Activated CD8-positive, alpha-beta T cell treated with anti-CD3 and anti-CD28 coated beads for 36 hours (primary cell): ENCODE results near the gene TNIK. TPM values are rescaled to one million over a fixed set of nuclear protein-coding genes. Genes with fewer than 3 reads are reported as not detected.

Experiments used
- ATAC-seq: fragments of 200-7000 bp; cut with Tn5 transposase; one replicate; pipeline ENCODE4 v1.10.0; 2021; ENCODE audit warnings: mild to moderate bottlenecking, moderate library complexity
- CTCF ChIA-PET: fragments of 350-600 bp; sonication (Branson Sonifier 250); formaldehyde crosslinking; loops from one replicate; lab custom pipeline; 2021; ENCODE audit warnings: antibody characterized with exemption; lab: Charles Lee
- POLR2A ChIA-PET: fragments of 350-600 bp; sonication (Branson Sonifier 250); formaldehyde crosslinking; loops from one replicate; lab custom pipeline; 2021; ENCODE audit warnings: antibody characterized with exemption; lab: Charles Lee
- DNase-seq: peaks from one replicate; pipeline ENCODE4 v3.0.0-alpha.2; 2020
- H3K27ac Mint-ChIP-seq: one replicate; pipeline ENCODE4 v1.8.0; 2021; ENCODE audit warnings: mild to moderate bottlenecking, mixed read lengths
- H3K27me3 Mint-ChIP-seq: one replicate; pipeline ENCODE4 v1.8.0; 2021; ENCODE audit warnings: mixed read lengths
- H3K36me3 Mint-ChIP-seq: one replicate; pipeline ENCODE4 v1.8.0; 2021; ENCODE audit warnings: low read depth, mixed read lengths
- H3K4me1 Mint-ChIP-seq: one replicate; pipeline ENCODE4 v1.8.0; 2021; ENCODE audit warnings: low read depth, mixed read lengths
- H3K4me3 Mint-ChIP-seq: one replicate; pipeline ENCODE4 v1.8.0; 2021; ENCODE audit warnings: mild to moderate bottlenecking, moderate library complexity, mixed read lengths
- H3K9me3 Mint-ChIP-seq: one replicate; pipeline ENCODE4 v1.8.0; 2021; ENCODE audit warnings: mixed read lengths
- CTCF ChIP-seq: fragments of 200-600 bp; IDR thresholded peaks from one replicate; pipeline ENCODE4 v1.8.0; 2022; ENCODE audit warnings: antibody characterized with exemption, mild to moderate bottlenecking
- intact Hi-C: fragments of 100-400 bp; cut with micrococcal nuclease; formaldehyde crosslinking; loops from one replicate; pipeline ENCODE4 v1.10.0; 2022
- microRNA-seq: library from miRNA; unstranded; fragments of <30 nt; microRNA quantifications from one replicate; pipeline ENCODE4 v1.2.0, GENCODE V29; 2022; ENCODE audit warnings: borderline microRNAs expressed, borderline replicate concordance
- total RNA-seq, 2 experiments: library from RNA; stranded (reverse); gene quantifications; one replicate each; pipeline ENCODE4 v1.2.3, GENCODE V29; 2021

TNIK gene
- total RNA-seq, 2 experiments from 2014 or later: 25.1 to 28.8 TPM

- no peak for DNase-seq
- no peak for TF ChIP-seq CTCF
- no peaks in the 10 kb centered on the region for H3K36me3 Mint-ChIP-seq
- H3K9me3 Mint-ChIP-seq: no peaks in the 10 kb centered on the region
- no peak for ATAC-seq
- H3K4me3 Mint-ChIP-seq: no peak overlapping the region
- POLR2A ChIA-PET: no interaction called here
- CTCF ChIA-PET: interaction anchor here (1.9 to 2.0 kb wide), 2 partner anchors 10 to 50 kb away, joined by 4 to 6 read pairs; no protein-coding TSS in a partner anchor
- peaks cover 13% of the 10 kb centered on the region for H3K27me3 Mint-ChIP-seq
- H3K4me1 Mint-ChIP-seq: no peaks in the 10 kb centered on the region
- intact Hi-C loops: no loop called here
- H3K27ac Mint-ChIP-seq: no peak overlapping the region
Observed at GRCh38 chr3:171011873-171012336, 448.3 kb downstream of the TNIK start.

Small RNAs within 50 kb of the gene (microRNA-seq; reads per million reads assigned to microRNA genes)
- gene MIR569: not detected
